ENCODE measurements around the gene ZNF618.

The ZNF618 gene

DNA sequence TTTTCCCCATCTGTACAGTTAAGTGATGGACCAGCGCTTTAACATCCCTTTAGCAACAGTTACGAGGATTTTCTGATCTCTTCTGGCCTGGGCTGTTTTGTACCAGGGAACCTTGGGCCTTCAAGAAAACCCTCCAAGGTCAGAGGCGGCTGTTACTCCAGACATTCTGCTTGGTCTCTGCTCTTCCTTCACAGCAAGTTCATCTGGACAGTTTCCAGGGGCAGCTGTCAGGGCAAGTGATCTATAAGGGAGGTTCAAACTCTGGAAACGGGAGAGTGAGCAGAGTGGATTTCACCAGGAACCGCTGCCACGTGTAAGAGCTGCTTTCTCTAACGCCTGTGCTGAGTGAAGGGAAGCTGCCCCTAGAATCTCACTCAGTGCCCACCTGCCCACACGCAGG, 36.7 kb downstream of the ZNF618 start:
- no peak for DNase-seq

GRCh38 chr9:113913426-113914195, 37.5 kb downstream of the ZNF618 start:
- no peak for DNase-seq

DNA sequence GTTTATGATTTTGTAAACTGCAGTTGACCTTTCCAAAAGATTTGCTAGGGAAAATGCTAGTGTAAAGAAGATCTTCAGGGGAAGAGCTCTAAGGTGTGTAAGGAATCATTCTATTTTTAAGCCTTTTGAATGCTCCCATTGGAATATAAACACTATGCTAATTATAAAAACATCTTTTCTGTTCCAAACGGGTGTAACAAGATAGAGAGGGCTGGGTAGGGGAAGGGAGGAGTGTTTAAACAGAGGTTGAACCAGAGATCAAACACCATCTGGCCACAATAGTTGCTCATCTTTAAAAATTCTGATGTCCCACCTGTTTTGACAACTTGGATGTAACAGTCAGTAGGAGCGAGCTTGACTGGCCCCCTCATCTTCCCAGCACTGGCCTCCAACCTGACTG, 38.4 kb downstream of the ZNF618 start:
- no peak for DNase-seq

- DNase-seq: no peak
Observed at GRCh38 chr9:113915817-113916434, 39.8 kb downstream of the ZNF618 start.

- DNase-seq: no peak
Observed at GRCh38 chr9:113916931-113917330, 40.8 kb downstream of the ZNF618 start.

- no peak for DNase-seq
Observed at GRCh38 chr9:113918697-113919350, 42.7 kb downstream of the ZNF618 start.

- DNase-seq: no peak
Observed at GRCh38 chr9:113919382-113919781, 43.3 kb downstream of the ZNF618 start.

GRCh38 chr9:113919871-113920270, 43.8 kb downstream of the ZNF618 start:
- DNase-seq: no peak

- DNase-seq: no peak
Observed at GRCh38 chr9:113920872-113921271, 44.8 kb downstream of the ZNF618 start.

DNA sequence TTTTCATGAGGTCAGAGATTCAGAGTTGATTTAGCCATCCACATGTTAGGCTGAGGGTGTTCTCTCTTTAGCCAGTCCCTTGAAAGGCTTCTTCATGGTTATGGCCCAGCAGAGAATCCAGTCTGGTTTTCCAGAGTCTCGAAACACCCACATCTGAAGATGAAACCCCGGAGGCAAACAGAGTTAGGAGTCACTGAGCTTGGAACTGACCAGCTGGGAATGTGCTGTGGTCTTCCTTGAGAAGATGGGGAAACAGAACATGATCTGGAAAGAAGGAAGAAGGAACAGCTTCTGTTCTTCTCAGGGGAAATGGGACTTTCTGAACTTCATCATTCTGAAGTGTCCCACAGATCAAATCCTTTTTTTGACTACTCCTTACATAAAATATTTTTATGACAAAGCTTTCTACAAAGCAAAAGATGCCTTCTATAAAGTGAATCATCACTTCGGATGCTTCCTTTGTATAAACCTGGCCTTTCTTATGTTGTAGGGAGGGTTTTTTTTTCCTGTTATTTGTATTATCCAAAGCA, 45.4 kb downstream of the ZNF618 start:
- no peak for DNase-seq

DNA sequence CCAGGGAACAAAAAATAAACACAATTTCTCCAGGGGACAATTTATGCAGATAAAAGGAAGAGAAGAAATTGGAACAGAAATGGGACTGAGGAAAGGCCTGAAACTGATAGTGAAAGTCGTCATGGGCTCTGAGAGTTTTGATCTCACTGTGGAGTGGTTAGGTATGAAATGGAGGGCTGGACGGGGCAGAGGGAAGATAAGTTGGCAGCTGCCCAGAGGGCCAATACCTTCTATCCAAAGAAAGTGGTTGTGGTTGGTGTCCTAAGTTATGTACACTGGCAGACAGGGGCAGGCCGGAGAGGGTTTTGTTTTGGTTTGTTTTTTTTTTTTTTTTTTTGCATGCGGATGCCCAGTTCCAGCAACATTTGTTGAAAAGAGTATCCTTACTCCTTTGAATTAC, 46.1 kb downstream of the ZNF618 start:
- DNase-seq: no peak

GRCh38 chr9:113926211-113926610, 50.1 kb downstream of the ZNF618 start:
- DNase-seq: no peak

- no peak for DNase-seq
Observed at GRCh38 chr9:113927277-113927676, 51.2 kb downstream of the ZNF618 start.

GRCh38 chr9:113928269-113928668, 52.2 kb downstream of the ZNF618 start:
- no peak for DNase-seq

GRCh38 chr9:113929634-113930389, 53.7 kb downstream of the ZNF618 start:
- no peak for DNase-seq

- no peak for DNase-seq
Observed at GRCh38 chr9:113930390-113930783, 54.3 kb downstream of the ZNF618 start.

GRCh38 chr9:113931140-113931539, 55.0 kb downstream of the ZNF618 start:
- DNase-seq: no peak

DNA sequence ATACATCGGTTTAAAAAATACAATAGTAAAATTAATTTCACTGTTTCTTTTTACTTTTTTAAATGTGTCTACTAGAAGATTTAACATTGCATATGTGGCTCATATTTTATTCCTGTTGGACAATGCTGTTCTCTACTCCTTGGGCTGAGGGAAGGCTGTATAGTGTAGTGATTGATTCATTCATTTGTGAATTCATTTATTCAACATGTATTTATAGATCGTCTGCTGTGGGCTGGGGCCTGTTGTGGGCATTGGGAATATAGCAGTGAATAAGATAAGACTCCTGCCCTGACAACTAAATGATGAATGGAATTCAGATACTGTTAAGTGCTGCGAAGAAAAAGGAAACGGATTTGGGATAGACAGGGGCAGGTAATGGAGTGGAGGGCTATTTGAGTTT, 55.7 kb downstream of the ZNF618 start:
- no peak for DNase-seq

DNA sequence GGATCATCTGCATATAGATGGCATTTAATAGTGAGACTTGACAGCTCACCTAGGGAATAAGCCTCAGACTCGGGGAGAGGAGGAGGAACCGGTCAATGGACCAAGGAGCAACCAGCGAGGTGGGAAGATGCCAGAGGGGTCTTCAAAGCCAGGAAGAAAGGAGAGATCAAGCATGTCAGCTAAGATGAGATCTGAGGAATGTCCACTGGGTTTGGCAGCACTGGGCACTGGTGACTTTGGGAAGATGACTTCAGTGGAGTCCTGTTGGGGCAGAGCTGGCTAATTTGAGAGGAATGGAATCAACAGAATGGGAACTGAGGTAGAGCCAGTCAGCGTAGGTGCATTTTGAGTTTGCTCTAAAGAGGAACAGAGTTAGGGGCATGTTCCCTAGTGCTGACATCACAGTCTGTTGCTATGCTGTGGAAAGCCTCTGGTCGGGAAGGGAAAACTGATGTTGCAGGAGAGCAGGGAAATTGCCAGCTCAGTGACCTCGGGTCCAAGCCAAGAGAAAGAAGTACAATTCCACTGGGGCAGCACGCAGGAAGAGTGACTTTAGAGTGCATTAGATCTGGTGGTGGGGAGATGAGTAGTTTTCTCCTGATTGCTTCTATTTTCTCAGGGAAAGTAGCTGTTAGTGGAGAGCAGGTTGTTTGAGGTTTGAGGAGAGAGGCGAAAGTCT, 56.9 kb downstream of the ZNF618 start:
- no peak for DNase-seq

DNA sequence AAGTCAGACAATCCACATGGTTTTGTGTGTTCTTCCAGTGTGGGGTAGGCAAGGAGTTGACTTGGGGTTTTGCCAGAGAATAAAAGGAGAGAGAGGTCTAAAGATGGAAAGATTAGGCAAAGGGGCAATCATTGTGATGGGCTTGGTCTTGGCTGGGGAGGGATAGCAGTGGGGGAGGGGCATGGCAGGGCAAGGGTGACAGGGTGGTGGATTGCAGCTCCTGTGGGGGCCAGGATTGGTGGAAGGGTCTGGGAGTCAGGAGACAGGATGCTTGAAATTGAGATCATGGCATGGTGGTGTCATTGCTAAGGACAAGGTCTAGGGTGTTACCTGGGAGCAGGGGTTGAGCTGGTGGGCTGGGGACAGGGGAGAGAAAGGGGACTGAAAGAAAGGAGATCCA, 57.6 kb downstream of the ZNF618 start:
- no peak for DNase-seq

DNA sequence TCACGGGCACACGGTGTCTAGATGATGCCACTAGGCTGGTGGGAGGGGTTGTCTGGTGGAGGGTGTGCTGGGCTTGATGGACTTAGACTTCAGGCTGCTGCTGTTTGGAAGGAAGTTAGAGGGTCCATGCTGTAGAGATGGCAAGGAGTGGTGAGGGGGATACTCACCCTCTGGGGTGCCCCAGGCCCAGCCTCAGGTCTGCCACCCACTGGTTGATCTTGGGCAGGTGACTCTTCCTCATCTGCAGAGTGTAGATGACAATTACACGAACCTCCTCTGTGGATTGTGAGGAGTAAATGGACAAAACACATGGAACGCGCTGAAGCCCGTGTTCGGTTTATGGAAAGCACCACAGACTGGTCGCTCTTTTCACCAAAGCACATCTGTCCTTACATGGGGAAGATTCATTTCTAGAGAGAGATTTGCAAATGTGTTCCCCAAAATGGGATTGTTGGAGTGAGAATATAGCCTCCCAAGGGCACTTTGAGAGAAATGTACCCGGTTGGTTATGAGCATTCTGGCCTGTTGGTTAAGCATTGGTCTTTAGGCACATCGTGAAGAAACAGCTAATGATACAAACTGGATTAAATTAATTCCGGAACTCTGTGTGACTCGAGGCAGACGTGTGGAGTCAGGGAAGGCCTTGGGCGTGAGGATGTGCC, 58.2 kb downstream of the ZNF618 start:
- no peak for DNase-seq
